Erythroblast (primary cell): ENCODE measurements around the gene LZTR1.

Experiments
- GATA1 ChIP-seq: IDR thresholded peaks from 2 replicates; pipeline ENCODE4 v1.6.1; 2011; ENCODE audit warnings: low read depth, mild to moderate bottlenecking, control low read depth, low read length, moderate library complexity
- POLR2A ChIP-seq: IDR thresholded peaks from 2 replicates; pipeline ENCODE4 v1.6.1; 2011; ENCODE audit warnings: mild to moderate bottlenecking, low read length

DNA sequence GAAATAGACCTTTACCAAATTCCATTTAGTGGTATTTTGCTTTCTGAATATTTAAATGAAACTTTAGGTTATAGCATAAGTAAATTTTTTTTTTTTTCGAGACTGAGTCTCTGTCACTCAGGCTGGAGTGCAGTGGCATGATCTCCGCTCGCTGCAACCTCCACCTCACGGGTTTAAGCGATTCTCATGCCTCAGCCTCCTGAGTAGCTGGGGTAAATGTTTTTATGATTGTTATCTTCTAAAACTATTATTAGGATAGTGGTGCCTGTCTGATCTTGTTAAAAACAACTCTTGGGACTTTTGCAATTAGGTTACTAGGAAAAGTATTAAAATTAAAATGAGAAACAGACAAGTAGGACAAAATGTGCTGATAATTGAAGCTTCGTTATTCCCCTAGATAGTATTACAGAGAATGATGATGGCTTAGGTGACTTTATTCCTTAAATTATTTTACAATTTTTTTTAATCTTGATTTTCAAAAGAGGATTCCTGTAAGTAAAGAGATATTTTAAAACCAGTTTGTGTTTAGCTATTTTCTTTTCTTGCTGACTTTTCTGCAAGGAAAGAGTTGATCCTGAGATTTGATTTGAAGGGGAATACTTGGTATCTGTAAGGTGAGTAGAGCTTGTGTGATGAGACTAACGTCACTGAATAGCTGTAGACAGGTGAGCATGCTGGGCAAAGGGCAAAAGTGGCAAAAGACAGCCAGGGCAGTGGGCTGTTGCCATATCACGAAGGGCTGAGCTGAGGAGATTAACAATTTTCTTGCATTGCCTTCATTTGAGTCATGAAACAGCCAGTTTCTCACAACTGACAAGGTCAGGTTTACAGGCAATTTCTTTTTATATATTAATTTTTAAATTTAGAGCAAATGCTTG is 44.1 kb upstream of the LZTR1 start:
- no peak for TF ChIP-seq POLR2A
- no peak for TF ChIP-seq GATA1
